GM12878 (cell line): ENCODE results near the gene CYTH2. TPM values are rescaled to one million over a fixed set of nuclear protein-coding genes. Genes with fewer than 3 reads are reported as not detected.

Experiments
- ATAC-seq: fragments of 200-7000 bp; cut with Tn5 transposase; 3 replicates; pipeline ENCODE4 v1.9.1; 2020; ENCODE audit warnings: mild to moderate bottlenecking, moderate library complexity
- BruUV-seq: library from RNA; stranded (reverse); fragments of 400-500 nt; replicated peaks from 2 replicates; lab custom pipeline; 2021; lab: Mats Ljungman, UMichigan
- CTCF ChIA-PET: fragments of 300-600 bp; sonication (Branson Sonifier 250); formaldehyde crosslinking; extraction: SDS; loops from one replicate; lab custom pipeline; 2021; ENCODE audit warnings: inconsistent platforms; lab: Yijun Ruan, JAX
- POLR2A ChIA-PET: fragments of 350-600 bp; formaldehyde crosslinking; extraction: SDS; loops from one replicate; lab custom pipeline; 2021; ENCODE audit warnings: inconsistent platforms; lab: Charles Lee
- RAD21 ChIA-PET: fragments of 300-600 bp; sonication (Branson Sonifier 250); formaldehyde crosslinking; loops from one replicate; lab custom pipeline; 2023; ENCODE audit warnings: antibody characterized with exemption; ENCODE audit not compliant: unreplicated experiment; lab: Charles Lee
- SMC1A ChIA-PET: fragments of 300-600 bp; sonication (Branson Sonifier 250); formaldehyde crosslinking; loops from one replicate; lab custom pipeline; 2023; ENCODE audit not compliant: unreplicated experiment, uncharacterized antibody; lab: Charles Lee
- DNase-seq: peaks from one replicate; pipeline ENCODE4 v3.0.0-alpha.2; 2011; ENCODE audit warnings: low read depth, low spot score
- FAIRE-seq: peaks from 3 replicates; lab custom pipeline; 2011; peaks lifted over from hg19 to GRCh38; lab: Jason Lieb, UNC
- H2AFZ ChIP-seq: 2 replicates; pipeline ENCODE4 v1.6.0; 2011; ENCODE audit warnings: low read depth, low read length, control low read depth; ENCODE audit not compliant: control insufficient read depth
- H3K27ac ChIP-seq: 2 replicates; pipeline ENCODE4 v1.5.1; 2011; ENCODE audit warnings: control low read depth; ENCODE audit not compliant: control insufficient read depth, insufficient read depth
- H3K27me3 ChIP-seq, 2 experiments: replicated peaks in 1 of 2; 2 replicates each; pipeline versions ENCODE4 v1.6.0 to v1.6.1; 2011; ENCODE audit warnings: low read length in 1 of 2; ENCODE audit not compliant: control insufficient read depth in 2 of 2, insufficient read depth in 2 of 2
- H3K36me3 ChIP-seq, 2 experiments: 2 replicates each; pipeline ENCODE4 v1.5.1; 2011; ENCODE audit warnings: low read length in 1 of 2; ENCODE audit not compliant: control insufficient read depth in 2 of 2, insufficient read depth in 2 of 2
- H3K4me1 ChIP-seq: 2 replicates; pipeline ENCODE4 v1.6.1; 2011; ENCODE audit warnings: mild to moderate bottlenecking, low read length, moderate library complexity, mixed read lengths; ENCODE audit not compliant: control insufficient read depth, insufficient read depth
- H3K4me2 ChIP-seq: 2 replicates; pipeline ENCODE4 v1.6.0; 2011; ENCODE audit warnings: control low read depth; ENCODE audit not compliant: control insufficient read depth, insufficient read depth
- H3K4me3 ChIP-seq: fragments of 200-600 bp; sonication (generic); 2 replicates; pipeline ENCODE4 v1.5.1; 2016
- H3K79me2 ChIP-seq: 2 replicates; pipeline ENCODE4 v1.6.0; 2011; ENCODE audit warnings: low read length; ENCODE audit not compliant: control insufficient read depth, insufficient read depth
- H3K9ac ChIP-seq: 2 replicates; pipeline ENCODE4 v1.8.0; 2011; ENCODE audit warnings: low read length, control low read depth, mixed read lengths; ENCODE audit not compliant: control insufficient read depth, insufficient read depth
- H3K9me3 ChIP-seq: replicated peaks from 3 replicates; pipeline ENCODE4 v1.5.1; 2011; ENCODE audit warnings: mild to moderate bottlenecking, low read length; ENCODE audit not compliant: control insufficient read depth, insufficient read depth
- H4K20me1 ChIP-seq: 2 replicates; pipeline ENCODE4 v1.6.0; 2011; ENCODE audit not compliant: control insufficient read depth, insufficient read depth
- BACH1 ChIP-seq: fragments of 450-650 bp; IDR thresholded peaks from 2 replicates; pipeline ENCODE4 v1.6.1; 2017; ENCODE audit warnings: mild to moderate bottlenecking, borderline replicate concordance
- CTCF ChIP-seq, 3 experiments: IDR thresholded peaks in 2 of 3; conservative IDR thresholded peaks in 1 of 3; 2 replicates each; pipeline ENCODE4 v1.5.1; 2011; ENCODE audit warnings: low read depth in 3 of 3, low read length in 3 of 3, mild to moderate bottlenecking in 3 of 3, control low read depth in 2 of 3, moderate library complexity in 2 of 3, inconsistent platforms in 1 of 3, mixed read lengths in 1 of 3; ENCODE audit not compliant: control insufficient read depth in 2 of 3, insufficient read depth in 1 of 3; ENCODE audit errors: extremely low read depth in 1 of 3
- FOXM1 ChIP-seq: IDR thresholded peaks from 2 replicates; pipeline ENCODE4 v1.6.1; 2012; ENCODE audit warnings: low read depth, mild to moderate bottlenecking, inconsistent platforms, low read length, moderate library complexity
- HSF1 ChIP-seq: fragments of 150-350 bp; IDR thresholded peaks from 2 replicates; pipeline ENCODE4 v1.6.1; 2014; ENCODE audit warnings: mild to moderate bottlenecking, low read depth, low read length
- RB1 ChIP-seq: fragments of 450-650 bp; formaldehyde crosslinking; IDR thresholded peaks from 2 replicates; pipeline ENCODE4 v1.6.1; 2017; ENCODE audit warnings: mild to moderate bottlenecking, borderline replicate concordance
- RELA ChIP-seq: fragments of 450-650 bp; IDR thresholded peaks from 2 replicates; pipeline ENCODE4 v1.8.0; 2014; ENCODE audit warnings: borderline replicate concordance; ENCODE audit not compliant: partially characterized antibody
- SMAD1 ChIP-seq: fragments of 450-650 bp; IDR thresholded peaks from 2 replicates; pipeline ENCODE4 v1.6.1; 2018; ENCODE audit warnings: mild to moderate bottlenecking, low read depth; ENCODE audit not compliant: partially characterized antibody
- SMC3 ChIP-seq: IDR thresholded peaks from 2 replicates; pipeline ENCODE4 v1.6.1; 2011; ENCODE audit warnings: low read length, improper control_type of control experiment, borderline replicate concordance
- TCF3 ChIP-seq: IDR thresholded peaks from 2 replicates; pipeline ENCODE4 v1.6.1; 2012; ENCODE audit warnings: low read depth, mild to moderate bottlenecking, low read length, borderline replicate concordance; ENCODE audit not compliant: insufficient read depth
- ZNF687 ChIP-seq: fragments of 450-650 bp; IDR thresholded peaks from 2 replicates; pipeline ENCODE4 v1.6.1; 2017; ENCODE audit warnings: mild to moderate bottlenecking, moderate library complexity
- WGBS: methylation state at CpG from one replicate; pipeline ENCODE4 v1.1.6; 2016; ENCODE audit warnings: low lambda C conversion rate; ENCODE audit not compliant: insufficient replicate concordance, insufficient coverage; ENCODE audit errors: missing lambda C conversion rate; 5-methylcytosine and 5-hydroxymethylcytosine counted together
- in situ Hi-C: fragments of 300-500 bp; cut with MboI; formaldehyde crosslinking; loops from 9 replicates; pipeline ENCODE4 v1.14.3; 2018; ENCODE audit warnings: mixed read lengths
- intact Hi-C: fragments of 100-400 bp; cut with micrococcal nuclease; formaldehyde crosslinking; loops from one replicate; pipeline ENCODE4 v1.14.2; 2022; ENCODE audit not compliant: unreplicated experiment
- polyA plus RNA-seq, 11 experiments: library from polyadenylated mRNA; depleted of rRNA in 4 of 11; unstranded in 6 of 11; stranded (reverse) in 5 of 11; fragments of >200 nt; fragmentation: Nextera tagmentation in 4 of 11; fragmentation: Illumina TruSeq in 1 of 11; extraction: Ambion mirVana in 4 of 11; extraction: Trizol in 1 of 11; gene quantifications; 1 replicate in 1 of 11; 2 replicates in 10 of 11; pipeline versions ENCODE4 v1.2.1 to v1.2.3, GENCODE V29; 2011 to 2016; ENCODE audit warnings: inconsistent platforms in 2 of 11, missing spikeins in 2 of 11, low read depth in 1 of 11
- total RNA-seq, 4 experiments: library from RNA; depleted of rRNA in 3 of 4; stranded (reverse); fragments of >200 nt in 3 of 4; fragmentation: Illumina TruSeq in 1 of 4; extraction: Trizol in 1 of 4; gene quantifications; 2 replicates each; pipeline versions ENCODE4 v1.2.1 to v1.2.3, GENCODE V29; 2013 to 2021
- TF ChIP-seq, protein P1 (sequence below): fragments of 450-650 bp; IDR thresholded peaks from 2 replicates; pipeline ENCODE4 v1.6.1; 2017; ENCODE audit warnings: antibody characterized with exemption, mild to moderate bottlenecking, moderate library complexity

CYTH2 gene
- total and polyA plus RNA-seq, 10 of the 15 experiments (the other 5 are each of a cell fraction or from before 2014, with no cell fraction given): 1.3 to 31.9 (median 22.2) TPM

GRCh38 chr19:48506138-48506733 lies 37.1 kb downstream of the CYTH2 start:
- ATAC-seq (peak; percentile 21), FAIRE-seq (no peak), DNase-seq (no peak)
- Histone ChIP-seq H3K27me3 (no peaks in the 10 kb centered on the region; a peak in 1 of 4 replicates), H3K9me3 (no peaks in the 10 kb centered on the region), H3K27ac (no peak overlapping the region), H3K9ac (no peak overlapping the region), H3K79me2 (no peaks in the 10 kb centered on the region), H3K4me1 (peaks cover under 1% of the 10 kb centered on the region; the same call in 1 of the 2 replicates), H3K4me3 (no peak overlapping the region), H4K20me1 (no peaks in the 10 kb centered on the region), H2AFZ (no peak overlapping the region), H3K4me2 (no peak overlapping the region), H3K36me3 (no peaks in the 10 kb centered on the region)
- in situ Hi-C loops: loop anchor here (5.0 kb wide), 1 partner anchor 76 kb away; no protein-coding TSS in a partner anchor
- ChIA-PET POLR2A (interaction anchor here (0.7 to 1.1 kb wide), 2 partner anchors 78 to 422 kb away, joined by 4 to 7 read pairs; no protein-coding TSS in a partner anchor), RAD21 (interaction anchor here (0.6 to 4.5 kb wide), 12 partner anchors 10 to 303 kb away, joined by 3 to 69 read pairs (median 3); no protein-coding TSS in a partner anchor), CTCF (interaction anchor here (0.8 to 7.1 kb wide), 17 partner anchors 10 to 816 kb away, joined by 3 to 131 read pairs (median 4); partner anchors contain the start of genes KDELR1 and SPACA4), SMC1A (interaction anchor here (0.6 to 5.5 kb wide), 7 partner anchors 8 to 330 kb away, joined by 3 to 68 read pairs (median 3); partner anchors contain the start of gene HSD17B14)
- WGBS: 58% methylated on average over 5 of the region's 5 CpGs
- BruUV-seq: no TSS peak
- intact Hi-C loops: loop anchor here (1.0 kb wide), 1 partner anchor 78 kb away; no protein-coding TSS in a partner anchor
- TF ChIP-seq RB1 (no peak), BACH1 (no peak), HSF1 (no peak), SMC3 (peak; percentile 71), ZNF687 (no peak), SMAD1 (no peak), CTCF (IDR thresholded peaks at IDR 0.05 in 2 of 3, conservative IDR thresholded peaks at IDR 0.05 in 1 of 3; ENCODE audit: control insufficient read depth in 2 of 3, extremely low read depth in 1 of 3, insufficient read depth in 1 of 3, low read depth in 3 of 3, low read length in 3 of 3) (peak; percentile 39 to 57 (median 54)), TCF3 (no peak), RELA (no peak), FOXM1 (no peak)
- TF ChIP-seq, protein P1, sequence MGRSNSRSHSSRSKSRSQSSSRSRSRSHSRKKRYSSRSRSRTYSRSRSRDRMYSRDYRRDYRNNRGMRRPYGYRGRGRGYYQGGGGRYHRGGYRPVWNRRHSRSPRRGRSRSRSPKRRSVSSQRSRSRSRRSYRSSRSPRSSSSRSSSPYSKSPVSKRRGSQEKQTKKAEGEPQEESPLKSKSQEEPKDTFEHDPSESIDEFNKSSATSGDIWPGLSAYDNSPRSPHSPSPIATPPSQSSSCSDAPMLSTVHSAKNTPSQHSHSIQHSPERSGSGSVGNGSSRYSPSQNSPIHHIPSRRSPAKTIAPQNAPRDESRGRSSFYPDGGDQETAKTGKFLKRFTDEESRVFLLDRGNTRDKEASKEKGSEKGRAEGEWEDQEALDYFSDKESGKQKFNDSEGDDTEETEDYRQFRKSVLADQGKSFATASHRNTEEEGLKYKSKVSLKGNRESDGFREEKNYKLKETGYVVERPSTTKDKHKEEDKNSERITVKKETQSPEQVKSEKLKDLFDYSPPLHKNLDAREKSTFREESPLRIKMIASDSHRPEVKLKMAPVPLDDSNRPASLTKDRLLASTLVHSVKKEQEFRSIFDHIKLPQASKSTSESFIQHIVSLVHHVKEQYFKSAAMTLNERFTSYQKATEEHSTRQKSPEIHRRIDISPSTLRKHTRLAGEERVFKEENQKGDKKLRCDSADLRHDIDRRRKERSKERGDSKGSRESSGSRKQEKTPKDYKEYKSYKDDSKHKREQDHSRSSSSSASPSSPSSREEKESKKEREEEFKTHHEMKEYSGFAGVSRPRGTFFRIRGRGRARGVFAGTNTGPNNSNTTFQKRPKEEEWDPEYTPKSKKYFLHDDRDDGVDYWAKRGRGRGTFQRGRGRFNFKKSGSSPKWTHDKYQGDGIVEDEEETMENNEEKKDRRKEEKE: no peak
